Measurements from ENCODE around the gene HBP1. TPM values are rescaled to one million over a fixed set of nuclear protein-coding genes. Genes with fewer than 3 reads are reported as not detected.

HBP1 gene
- total and polyA plus RNA-seq, 2 of the 13 experiments (the other 11 are each of a cell fraction or from before 2014, with no cell fraction given) = 22.9 to 44.1 TPM

- 0 out of 2 replicates have a peak, but pooled peaks have one; percentile 14 for TF ChIP-seq RFXAP (CRISPR knock-in tag; IDR thresholded peaks at IDR 0.05; ENCODE audit: borderline replicate concordance)
- no peak; the same call in 1 of the 2 replicates for TF ChIP-seq ZNF430 (CRISPR knock-in tag; IDR thresholded peaks at IDR 0.05)
- TF ChIP-seq ZNF605 (CRISPR knock-in tag; IDR thresholded peaks at IDR 0.05) = peak; percentile 68
- TF ChIP-seq ZSCAN20 (CRISPR knock-in tag; IDR thresholded peaks at IDR 0.05; ENCODE audit: borderline replicate concordance) = no peak
- peak; percentile 72; the same call in 1 of the 2 replicates for TF ChIP-seq NCOR1 (IDR thresholded peaks at IDR 0.05; ENCODE audit: borderline replicate concordance, low read length)
- TF ChIP-seq FOXP1 (IDR thresholded peaks at IDR 0.05) = peak; percentile 97
- no peak; the same call in 1 of the 2 replicates for TF ChIP-seq FOXP1 (CRISPR knock-in tag; IDR thresholded peaks at IDR 0.05)
- TF ChIP-seq, protein P1, sequence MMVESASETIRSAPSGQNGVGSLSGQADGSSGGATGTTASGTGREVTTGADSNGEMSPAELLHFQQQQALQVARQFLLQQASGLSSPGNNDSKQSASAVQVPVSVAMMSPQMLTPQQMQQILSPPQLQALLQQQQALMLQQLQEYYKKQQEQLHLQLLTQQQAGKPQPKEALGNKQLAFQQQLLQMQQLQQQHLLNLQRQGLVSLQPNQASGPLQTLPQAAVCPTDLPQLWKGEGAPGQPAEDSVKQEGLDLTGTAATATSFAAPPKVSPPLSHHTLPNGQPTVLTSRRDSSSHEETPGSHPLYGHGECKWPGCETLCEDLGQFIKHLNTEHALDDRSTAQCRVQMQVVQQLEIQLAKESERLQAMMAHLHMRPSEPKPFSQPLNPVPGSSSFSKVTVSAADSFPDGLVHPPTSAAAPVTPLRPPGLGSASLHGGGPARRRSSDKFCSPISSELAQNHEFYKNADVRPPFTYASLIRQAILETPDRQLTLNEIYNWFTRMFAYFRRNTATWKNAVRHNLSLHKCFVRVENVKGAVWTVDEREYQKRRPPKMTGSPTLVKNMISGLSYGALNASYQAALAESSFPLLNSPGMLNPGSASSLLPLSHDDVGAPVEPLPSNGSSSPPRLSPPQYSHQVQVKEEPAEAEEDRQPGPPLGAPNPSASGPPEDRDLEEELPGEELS (CRISPR knock-in tag; IDR thresholded peaks at IDR 0.05) = peak; percentile 74
- TF ChIP-seq NFATC3 (CRISPR knock-in tag; IDR thresholded peaks at IDR 0.05) = no peak
- TF ChIP-seq ZNF24 (IDR thresholded peaks at IDR 0.05) = no peak
- peak; percentile 61; the same call in 1 of the 2 replicates for TF ChIP-seq ZNF574 (CRISPR knock-in tag; IDR thresholded peaks at IDR 0.05)
- TF ChIP-seq TFAP4 (IDR thresholded peaks at IDR 0.05; ENCODE audit: borderline replicate concordance, low read depth) = no peak
- no peak for TF ChIP-seq NR2F2 (IDR thresholded peaks at IDR 0.05; ENCODE audit: borderline replicate concordance, low read depth)
Measured at GRCh38 chr7:107168233-107169119, at the start of gene HBP1 (continued).

Measured in HepG2 (cell line).